PFSK-1 (cell line): Measurements from ENCODE around the gene FMO5.

Experiments
- FOXP2 ChIP-seq: optimal IDR thresholded peaks from 2 replicates; pipeline ENCODE3; 2011; ENCODE audit warnings: borderline replicate concordance, control low read depth, inconsistent platforms; ENCODE audit not compliant: insufficient read depth; ENCODE audit errors: extremely low read length, extremely low read depth
- POLR2AphosphoS5 ChIP-seq: IDR thresholded peaks from 2 replicates; pipeline ENCODE4 v1.6.1; 2012; ENCODE audit warnings: low read depth, mild to moderate bottlenecking, control low read depth, low read length, moderate library complexity
- REST ChIP-seq, 2 experiments: IDR thresholded peaks; 2 replicates each; pipeline versions ENCODE4 v1.6.1 to v1.8.0; 2011 to 2012; ENCODE audit warnings: low read depth in 2 of 2, low read length in 2 of 2, control low read depth in 1 of 2, inconsistent platforms in 1 of 2, mild to moderate bottlenecking in 1 of 2, moderate library complexity in 1 of 2; ENCODE audit not compliant: insufficient read depth in 1 of 2
- SIN3A ChIP-seq: IDR thresholded peaks from 2 replicates; pipeline ENCODE4 v1.6.1; 2012; ENCODE audit warnings: mild to moderate bottlenecking, low read length, moderate library complexity, borderline replicate concordance; ENCODE audit not compliant: insufficient read depth
- TAF1 ChIP-seq: IDR thresholded peaks from 2 replicates; pipeline ENCODE4 v1.6.1; 2012; ENCODE audit warnings: low read length, control low read depth, borderline replicate concordance; ENCODE audit not compliant: insufficient read depth

- TF ChIP-seq POLR2AphosphoS5 (no peak), REST (IDR thresholded peaks at IDR 0.05; ENCODE audit: insufficient read depth in 1 of 2, low read depth in 2 of 2, low read length in 2 of 2) (no peak), SIN3A (no peak), FOXP2 (no peak), TAF1 (no peak)
Observed at GRCh38 chr1:147217141-147217540, 8.0 kb downstream of the FMO5 start.
